ENCODE measurements around the gene SLC25A25. TPM values are rescaled to one million over a fixed set of nuclear protein-coding genes. Genes with fewer than 3 reads are reported as not detected.
A peak's percentile ranks its signal among the peaks of the same experiment; 100 is the strongest.

SLC25A25 gene
- total and polyA plus RNA-seq, 9 of the 15 experiments (the other 6 are each of a cell fraction or from before 2014, with no cell fraction given), result 0.07 to 35.9 (median 23.2) TPM

DNA sequence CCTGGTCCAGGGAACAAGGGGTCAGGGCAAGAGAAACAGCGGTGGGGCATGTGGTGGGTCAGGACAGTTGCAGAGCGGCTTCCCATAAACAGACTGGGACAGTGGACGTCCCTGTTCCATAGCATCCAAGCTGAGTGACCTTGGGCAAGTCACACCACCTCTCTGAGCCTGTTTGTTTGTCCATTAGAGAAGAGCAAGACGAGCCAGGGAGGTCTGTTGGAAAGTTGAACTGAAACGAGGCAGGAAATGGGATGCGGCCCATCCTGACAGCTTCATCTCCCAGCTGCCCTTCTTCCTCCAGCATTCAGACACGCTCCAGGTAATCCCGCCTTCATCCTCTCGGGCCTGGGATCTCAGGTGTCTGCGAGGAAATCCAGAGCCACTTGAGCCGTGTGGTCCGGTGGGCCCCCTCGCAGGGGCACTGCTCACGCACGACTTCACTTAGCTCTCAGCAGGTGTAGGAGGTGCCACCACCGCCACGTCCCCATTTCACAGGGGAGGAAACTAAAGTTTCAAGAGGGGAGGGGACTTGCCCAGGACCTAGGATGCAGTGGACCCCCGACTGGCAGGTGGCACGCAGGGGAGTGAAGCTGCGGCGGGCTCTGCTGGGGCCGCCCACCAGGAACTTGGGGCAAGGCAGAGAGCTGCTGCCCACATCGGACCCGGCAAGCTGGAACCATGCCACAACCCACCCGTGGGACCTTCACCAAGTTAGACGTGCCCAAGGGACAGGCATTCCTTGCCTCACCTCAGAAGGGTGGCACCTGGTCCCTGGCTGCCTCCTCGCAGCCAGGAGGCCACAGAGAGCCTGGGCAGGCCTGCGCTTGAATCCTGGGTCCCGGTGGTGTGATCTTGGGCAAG is 46.5 kb downstream of the SLC25A25 start (continued):
- TF ChIP-seq, protein P1, sequence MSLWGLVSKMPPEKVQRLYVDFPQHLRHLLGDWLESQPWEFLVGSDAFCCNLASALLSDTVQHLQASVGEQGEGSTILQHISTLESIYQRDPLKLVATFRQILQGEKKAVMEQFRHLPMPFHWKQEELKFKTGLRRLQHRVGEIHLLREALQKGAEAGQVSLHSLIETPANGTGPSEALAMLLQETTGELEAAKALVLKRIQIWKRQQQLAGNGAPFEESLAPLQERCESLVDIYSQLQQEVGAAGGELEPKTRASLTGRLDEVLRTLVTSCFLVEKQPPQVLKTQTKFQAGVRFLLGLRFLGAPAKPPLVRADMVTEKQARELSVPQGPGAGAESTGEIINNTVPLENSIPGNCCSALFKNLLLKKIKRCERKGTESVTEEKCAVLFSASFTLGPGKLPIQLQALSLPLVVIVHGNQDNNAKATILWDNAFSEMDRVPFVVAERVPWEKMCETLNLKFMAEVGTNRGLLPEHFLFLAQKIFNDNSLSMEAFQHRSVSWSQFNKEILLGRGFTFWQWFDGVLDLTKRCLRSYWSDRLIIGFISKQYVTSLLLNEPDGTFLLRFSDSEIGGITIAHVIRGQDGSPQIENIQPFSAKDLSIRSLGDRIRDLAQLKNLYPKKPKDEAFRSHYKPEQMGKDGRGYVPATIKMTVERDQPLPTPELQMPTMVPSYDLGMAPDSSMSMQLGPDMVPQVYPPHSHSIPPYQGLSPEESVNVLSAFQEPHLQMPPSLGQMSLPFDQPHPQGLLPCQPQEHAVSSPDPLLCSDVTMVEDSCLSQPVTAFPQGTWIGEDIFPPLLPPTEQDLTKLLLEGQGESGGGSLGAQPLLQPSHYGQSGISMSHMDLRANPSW (CRISPR knock-in tag; IDR thresholded peaks at IDR 0.05), result 0 out of 2 replicates have a peak, but pooled peaks have one; percentile 56
- TF ChIP-seq C11orf30 (IDR thresholded peaks at IDR 0.05; ENCODE audit: low read depth) (no peak), BCOR (IDR thresholded peaks at IDR 0.05) (peak; percentile 46)

DNA sequence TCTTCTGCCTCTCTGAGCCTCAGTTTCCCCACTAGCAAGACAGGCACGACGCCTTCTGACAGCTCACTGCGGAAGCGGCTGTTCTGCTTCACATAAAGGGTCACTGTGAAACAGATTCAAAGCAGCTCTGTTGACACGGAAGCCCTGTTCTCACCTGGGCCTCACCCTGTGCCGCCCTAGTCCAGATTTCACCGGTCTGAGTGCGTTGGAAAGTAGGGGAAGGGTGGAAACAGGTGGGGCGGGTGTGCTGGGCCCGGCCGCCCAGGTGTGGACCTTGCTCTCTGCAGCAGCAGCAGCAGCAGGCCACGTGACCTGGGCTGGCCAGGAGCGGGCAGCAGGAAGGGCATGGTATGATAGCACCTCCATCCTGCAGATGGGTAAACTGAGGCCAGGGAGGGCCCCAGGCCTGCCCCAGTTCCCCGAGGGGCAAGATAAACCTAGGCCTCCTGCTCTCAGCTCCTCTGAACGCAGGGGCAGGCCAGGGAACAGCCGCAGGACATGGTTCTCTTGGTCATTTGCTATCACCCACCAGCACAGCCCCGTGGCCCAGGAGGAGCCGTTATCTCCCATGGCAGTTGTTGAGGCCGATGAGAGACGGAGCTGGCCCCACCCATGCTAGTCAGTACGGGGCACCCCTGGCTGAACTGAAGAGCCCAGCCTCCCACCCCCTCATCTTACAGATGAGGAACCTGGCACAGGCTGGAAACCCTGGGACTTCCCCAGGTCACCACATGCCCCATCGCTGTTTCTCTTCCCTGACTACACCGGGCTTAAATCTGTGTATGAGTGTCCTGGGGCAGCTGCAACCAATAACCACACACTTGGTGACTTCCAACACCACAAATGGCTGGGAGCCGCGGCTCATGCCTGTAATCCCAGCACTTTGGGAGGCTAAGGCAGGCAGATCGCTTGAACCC is 47.4 kb downstream of the SLC25A25 start:
- Histone ChIP-seq H3K9ac (ENCODE audit: insufficient read depth in 1 of 2, low read depth in 2 of 2, low read length in 2 of 2) (peak overlapping the region; percentile 58 to 85), H2AFZ (ENCODE audit: low read depth, low read length) (peak overlapping the region; percentile 33), H3K9me3 (replicated peaks; ENCODE audit: control insufficient read depth, insufficient read depth, low read depth, low read length) (no peaks in the 10 kb centered on the region; the same call in 1 of the 2 replicates), H3K27ac (ENCODE audit: extremely low read depth, low read depth, low read length) (peak overlapping the region; percentile 76), H3K36me3 (ENCODE audit: control insufficient read depth, insufficient read depth, low read length) (peaks cover 33% of the 10 kb centered on the region; the same call in 2 of the 3 replicates), H3K4me2 (ENCODE audit: insufficient read depth, low read length) (peak overlapping the region; percentile 30), H4K20me1 (replicated peaks; ENCODE audit: control insufficient read depth, insufficient read depth, low read length) (no peaks in the 10 kb centered on the region), H3K79me2 (ENCODE audit: control insufficient read depth, insufficient read depth, low read length) (no peaks in the 10 kb centered on the region; the same call in 2 of the 3 replicates), H3K27me3 (ENCODE audit: control insufficient read depth in 2 of 2, insufficient read depth in 2 of 2, low read length in 2 of 2) (no peaks in the 10 kb centered on the region), H3K4me1 (replicated peaks in 1 of 2; ENCODE audit: control insufficient read depth in 2 of 2, insufficient read depth in 2 of 2, low read length in 2 of 2) (peaks cover 24 to 60% of the 10 kb centered on the region in 2 experiments; a peak in 4 of 5 replicates), H3K4me3 (no peak overlapping the region), H3K9me1 (ENCODE audit: control insufficient read depth, insufficient read depth, low read length) (no peaks in the 10 kb centered on the region)
- in situ Hi-C loops (cut with MboI), result loop anchor here (5.0 kb wide), 1 partner anchor 178 kb away; the partner anchor contains the start of gene DPM2
- intact Hi-C loops (cut with micrococcal nuclease), result loop anchor here (5.0 kb wide), 3 partner anchors 33 to 78 kb away; partner anchors contain the start of genes NAIF1 and SLC25A25
- BruUV-seq (replicated peaks), result no TSS peak
- DNase-seq (ENCODE audit: extremely low read depth in 1 of 4, low spot score in 3 of 4) (peak; percentile 93 to 98 (median 94)), FAIRE-seq (peak; percentile 98), ATAC-seq (peak; percentile 86)
- ChIA-PET CTCF (ENCODE audit: low intra/inter-chr PET ratio) (interaction anchor here (0.7 kb wide), 1 partner anchor 79 kb away, joined by 3 read pairs; no protein-coding TSS in a partner anchor), POLR2A (interaction anchor here (0.6 to 2.2 kb wide), 9 partner anchors 9 to 341 kb away, joined by 3 to 14 read pairs (median 4); partner anchors contain the start of genes NAIF1 and ODF2)
- WGBS (ENCODE audit: insufficient coverage, low coverage, missing lambda C conversion rate), result 17% methylated on average over 23 of the region's 26 CpGs
- TF ChIP-seq, protein P2, sequence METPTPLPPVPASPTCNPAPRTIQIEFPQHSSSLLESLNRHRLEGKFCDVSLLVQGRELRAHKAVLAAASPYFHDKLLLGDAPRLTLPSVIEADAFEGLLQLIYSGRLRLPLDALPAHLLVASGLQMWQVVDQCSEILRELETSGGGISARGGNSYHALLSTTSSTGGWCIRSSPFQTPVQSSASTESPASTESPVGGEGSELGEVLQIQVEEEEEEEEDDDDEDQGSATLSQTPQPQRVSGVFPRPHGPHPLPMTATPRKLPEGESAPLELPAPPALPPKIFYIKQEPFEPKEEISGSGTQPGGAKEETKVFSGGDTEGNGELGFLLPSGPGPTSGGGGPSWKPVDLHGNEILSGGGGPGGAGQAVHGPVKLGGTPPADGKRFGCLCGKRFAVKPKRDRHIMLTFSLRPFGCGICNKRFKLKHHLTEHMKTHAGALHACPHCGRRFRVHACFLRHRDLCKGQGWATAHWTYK (CRISPR knock-in tag; IDR thresholded peaks at IDR 0.05), result peak; percentile 65; the same call in 1 of the 2 replicates
- TF ChIP-seq HMG20A (CRISPR knock-in tag; conservative IDR thresholded peaks at IDR 0.05) (no peak), MCM5 (IDR thresholded peaks at IDR 0.05; ENCODE audit: low read depth) (no peak), COPS2 (conservative IDR thresholded peaks at IDR 0.05) (no peak), TCFL5 (CRISPR knock-in tag; conservative IDR thresholded peaks at IDR 0.05) (no peak; the same call in 1 of the 2 replicates), PURB (CRISPR knock-in tag; IDR thresholded peaks at IDR 0.05; ENCODE audit: low read depth) (no peak), TGIF2 (CRISPR knock-in tag; IDR thresholded peaks at IDR 0.05) (no peak), ELF2 (CRISPR knock-in tag; IDR thresholded peaks at IDR 0.05) (no peak), FOSL1 (tag; conservative IDR thresholded peaks at IDR 0.05) (peak; percentile 46)
- TF ChIP-seq, protein P3, sequence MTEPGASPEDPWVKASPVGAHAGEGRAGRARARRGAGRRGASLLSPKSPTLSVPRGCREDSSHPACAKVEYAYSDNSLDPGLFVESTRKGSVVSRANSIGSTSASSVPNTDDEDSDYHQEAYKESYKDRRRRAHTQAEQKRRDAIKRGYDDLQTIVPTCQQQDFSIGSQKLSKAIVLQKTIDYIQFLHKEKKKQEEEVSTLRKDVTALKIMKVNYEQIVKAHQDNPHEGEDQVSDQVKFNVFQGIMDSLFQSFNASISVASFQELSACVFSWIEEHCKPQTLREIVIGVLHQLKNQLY (CRISPR knock-in tag; conservative IDR thresholded peaks at IDR 0.05), result no peak
